GM18861 (cell line): Measurements from ENCODE around the gene PODNL1.
"Not testable (repeated sequence)": the region's sequence is repeated elsewhere in the genome, so short reads cannot be mapped to it uniquely, and the experiment has no call there.

Experiments
- ATAC-seq: cut with Tn5 transposase; IDR thresholded peaks from one replicate; pipeline ENCODE4 v1.9.1; 2021; ENCODE audit not compliant: unreplicated experiment

PODNL1 gene

DNA sequence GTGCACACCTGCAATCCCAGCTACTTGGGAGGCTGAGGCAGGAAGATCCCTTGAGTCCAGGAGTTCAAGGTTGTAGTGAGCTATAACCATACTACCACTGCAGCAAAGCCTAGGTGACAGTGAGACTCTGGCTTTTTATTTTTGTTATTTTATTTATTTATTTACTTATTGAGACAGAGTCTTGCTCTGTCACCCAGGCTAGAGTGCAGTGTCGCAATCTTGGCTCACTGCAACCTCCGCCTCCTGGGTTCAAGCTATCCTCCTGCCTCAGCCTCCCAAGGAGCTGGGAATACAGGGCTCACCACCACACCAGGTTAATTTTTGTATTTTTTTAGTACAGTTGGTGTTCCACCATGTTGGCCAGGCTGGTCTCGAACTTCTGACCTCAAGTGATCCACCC, 35.3 kb upstream of the PODNL1 start:
- not testable (repeated sequence) for ATAC-seq

GRCh38 chr19:13972368-13973155, 34.3 kb upstream of the PODNL1 start:
- no peak for ATAC-seq

DNA sequence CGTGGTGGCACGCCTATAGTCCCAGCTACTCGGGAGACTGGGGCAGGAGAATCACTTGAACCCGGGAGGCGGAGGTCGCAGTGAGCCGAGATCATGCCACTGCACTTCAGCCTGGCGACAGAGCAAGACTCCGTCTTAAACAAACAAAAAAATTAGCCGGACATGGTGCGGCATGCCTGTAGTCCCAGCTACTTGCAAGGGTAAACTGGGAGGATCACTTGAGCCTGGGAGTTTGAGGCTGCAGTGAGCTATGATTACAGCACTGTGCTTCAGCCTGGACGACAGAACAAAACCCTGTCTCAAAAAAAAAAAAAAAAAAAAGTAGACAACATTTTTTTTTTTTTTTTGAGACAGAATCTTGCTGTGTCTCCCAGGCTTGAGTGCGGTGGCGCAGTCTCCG, 33.7 kb upstream of the PODNL1 start:
- ATAC-seq, result not testable (repeated sequence)

DNA sequence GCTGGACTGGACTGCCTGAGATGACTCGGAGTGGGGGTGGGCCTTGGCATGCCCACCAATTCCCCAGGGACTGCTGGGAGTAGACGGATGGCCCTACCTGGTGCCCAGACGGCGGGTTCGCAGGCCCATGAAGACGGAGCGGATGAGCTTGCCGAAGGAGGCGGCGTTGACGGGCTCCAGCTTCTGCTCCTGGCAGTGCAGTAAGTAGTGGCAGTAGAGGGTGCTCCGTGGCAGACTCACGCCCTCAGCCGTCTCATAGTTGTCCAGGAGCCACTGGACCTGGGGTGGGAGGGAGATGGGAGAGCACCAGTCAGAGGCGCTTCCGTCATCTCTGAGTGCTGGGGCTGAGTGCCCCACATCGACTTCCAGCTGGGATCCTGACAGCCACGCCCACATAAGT, 31.7 kb upstream of the PODNL1 start:
- no peak for ATAC-seq

GRCh38 chr19:13968999-13969398, 30.8 kb upstream of the PODNL1 start:
- ATAC-seq, result no peak

GRCh38 chr19:13968383-13968935, 30.2 kb upstream of the PODNL1 start:
- ATAC-seq, result no peak

DNA sequence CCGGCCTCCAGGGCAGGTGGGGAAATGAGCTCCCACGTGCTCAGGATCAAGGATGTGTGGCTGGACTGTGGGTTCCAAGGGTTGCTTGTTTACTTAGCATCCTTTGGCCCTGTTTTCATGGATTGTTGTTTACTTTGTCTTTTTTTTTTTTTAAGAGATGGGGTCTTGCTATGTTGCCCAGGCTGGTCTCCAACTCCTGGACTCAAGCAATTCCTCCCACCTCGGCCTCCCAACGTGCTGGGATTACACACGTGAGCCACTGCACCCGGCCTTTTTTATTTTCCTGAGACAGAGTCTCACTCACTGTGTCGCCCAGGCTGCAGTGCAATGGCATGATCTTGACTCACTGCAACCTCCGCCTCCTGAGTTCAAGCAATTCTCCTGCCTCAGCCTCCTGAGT, 29.0 kb upstream of the PODNL1 start:
- ATAC-seq, result not testable (repeated sequence)

DNA sequence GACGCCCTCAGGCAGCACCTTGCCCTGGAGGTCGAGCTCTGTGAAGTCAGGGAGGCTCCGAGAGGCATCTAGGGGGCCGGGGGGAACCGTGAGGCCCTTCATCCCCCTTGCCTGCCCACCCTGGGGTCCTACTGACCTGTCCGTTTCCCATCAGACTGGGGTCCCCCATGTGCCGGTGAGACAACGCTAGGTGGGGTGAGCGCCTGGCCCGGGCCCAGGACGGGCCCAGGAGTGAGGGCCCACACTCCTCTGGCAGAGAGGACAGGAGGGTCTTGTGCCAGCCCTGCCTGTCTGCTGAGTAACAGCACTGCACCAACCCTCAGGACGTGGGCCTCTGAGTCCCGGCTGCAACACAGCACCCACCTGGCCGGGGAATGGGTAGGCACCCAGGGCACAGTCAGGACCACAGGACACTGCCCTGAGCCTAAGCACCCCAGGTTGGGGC, 28.5 kb upstream of the PODNL1 start:
- ATAC-seq, result no peak

DNA sequence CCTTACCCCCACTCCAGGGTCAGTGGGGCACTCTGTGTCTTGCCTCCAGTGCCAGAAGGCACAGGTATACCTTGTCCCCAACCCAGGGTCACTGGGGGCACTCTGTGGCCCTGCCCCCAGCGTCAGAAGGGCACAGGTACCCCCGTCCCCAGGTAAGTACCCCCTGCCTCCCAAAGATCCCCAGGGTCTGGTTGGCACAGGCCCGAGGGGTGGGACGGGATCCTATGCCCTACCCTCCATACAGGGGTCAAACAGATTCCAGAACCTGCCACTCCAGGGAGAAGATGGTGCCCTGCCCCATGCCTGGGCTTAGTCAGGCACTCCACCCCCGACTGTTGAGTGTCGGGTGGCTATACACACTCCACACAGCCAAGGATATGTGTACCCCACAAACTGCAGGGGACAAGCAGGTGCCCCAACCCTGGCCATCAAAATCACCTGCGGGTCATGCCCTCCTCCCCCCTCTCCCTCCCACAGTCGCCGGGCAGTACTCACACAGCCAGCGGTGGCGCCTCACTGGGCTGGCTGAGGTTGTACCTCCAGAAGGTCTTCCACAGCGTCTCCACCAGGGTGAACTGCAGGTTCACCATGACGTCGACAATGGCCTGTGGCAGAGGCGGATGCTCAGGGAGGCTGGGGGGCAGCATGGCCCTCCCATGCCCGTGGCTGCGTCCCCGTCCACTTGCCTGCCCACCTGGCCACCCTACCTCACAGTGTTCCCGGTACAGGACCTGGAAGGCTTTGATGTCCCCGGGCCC, 27.9 kb upstream of the PODNL1 start:
- no peak for ATAC-seq

DNA sequence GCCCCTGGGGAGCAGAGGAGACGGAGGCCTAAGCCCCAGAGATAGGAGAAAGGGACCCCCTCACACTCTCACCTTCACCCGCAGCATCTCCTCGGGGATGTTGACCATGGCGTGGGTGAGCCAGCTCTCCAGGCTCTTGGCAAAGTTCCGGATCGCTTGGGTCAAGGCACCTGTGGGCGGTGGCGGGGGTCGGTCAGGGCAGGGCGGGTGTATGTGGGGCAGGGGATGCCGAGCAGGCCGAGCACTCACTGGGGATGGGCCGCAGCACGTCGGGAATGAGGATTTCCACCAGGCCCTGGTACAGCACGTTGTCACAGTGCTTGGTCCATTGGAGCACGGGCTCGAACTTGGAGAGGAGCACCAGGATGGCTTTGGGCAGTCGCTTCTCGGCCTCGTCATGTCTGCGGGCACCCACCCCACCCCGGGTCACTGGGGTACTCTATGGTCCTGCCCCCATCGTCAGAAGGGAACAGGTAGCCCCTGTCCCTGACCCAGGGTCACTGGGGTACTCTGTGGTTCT, 27.2 kb upstream of the PODNL1 start:
- no peak for ATAC-seq

GRCh38 chr19:13964776-13965175, 26.6 kb upstream of the PODNL1 start:
- no peak for ATAC-seq

GRCh38 chr19:13963603-13964105, 25.4 kb upstream of the PODNL1 start:
- ATAC-seq, result no peak

DNA sequence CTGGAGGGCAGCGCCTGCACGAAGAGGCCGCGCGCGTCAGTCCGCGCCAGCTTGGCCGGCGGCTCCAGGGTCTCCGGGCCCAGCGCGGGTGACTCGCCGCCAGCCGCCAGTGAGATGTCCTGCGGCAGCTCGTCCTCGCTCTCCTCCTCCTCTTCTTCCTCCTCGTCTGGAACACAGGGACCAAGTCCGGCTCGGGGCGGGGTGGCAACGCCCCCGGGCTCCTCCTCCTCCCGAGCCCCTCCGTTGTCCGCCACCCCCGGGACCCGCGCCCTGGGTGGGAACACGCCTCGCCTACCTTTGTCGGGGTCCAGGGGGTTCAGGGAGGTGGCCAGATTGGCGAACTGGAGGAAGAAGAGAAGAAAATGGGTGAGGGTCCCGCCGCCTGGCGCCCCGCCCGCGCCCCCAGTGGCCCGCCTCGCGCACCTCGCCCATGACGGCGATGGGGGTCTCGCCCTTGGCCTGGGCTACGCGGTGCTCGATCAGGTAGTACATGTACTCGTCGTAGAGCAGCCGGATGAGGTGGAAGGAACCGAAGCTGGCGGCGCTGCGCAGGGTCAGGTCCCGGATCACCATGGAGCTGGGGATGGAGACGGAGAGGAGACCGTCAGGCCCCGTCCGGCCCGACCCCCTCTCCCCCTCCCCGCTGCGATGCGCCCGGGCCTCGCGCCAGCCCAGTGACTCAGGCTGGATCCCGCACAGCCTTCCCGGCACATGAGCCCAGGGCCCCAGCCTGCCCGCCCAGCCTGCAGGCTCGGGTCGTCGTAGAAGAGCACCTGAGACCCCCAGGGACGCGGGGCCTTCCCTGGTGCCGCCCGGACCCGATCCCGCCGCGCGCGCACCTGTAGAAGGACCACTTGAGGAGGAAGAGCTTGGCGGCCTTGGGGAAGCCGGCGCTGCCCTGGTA, 24.7 kb upstream of the PODNL1 start:
- ATAC-seq, result no peak

GRCh38 chr19:13961826-13962698, 23.8 kb upstream of the PODNL1 start:
- no peak for ATAC-seq

GRCh38 chr19:13960863-13961784, 22.9 kb upstream of the PODNL1 start:
- ATAC-seq, result no peak

DNA sequence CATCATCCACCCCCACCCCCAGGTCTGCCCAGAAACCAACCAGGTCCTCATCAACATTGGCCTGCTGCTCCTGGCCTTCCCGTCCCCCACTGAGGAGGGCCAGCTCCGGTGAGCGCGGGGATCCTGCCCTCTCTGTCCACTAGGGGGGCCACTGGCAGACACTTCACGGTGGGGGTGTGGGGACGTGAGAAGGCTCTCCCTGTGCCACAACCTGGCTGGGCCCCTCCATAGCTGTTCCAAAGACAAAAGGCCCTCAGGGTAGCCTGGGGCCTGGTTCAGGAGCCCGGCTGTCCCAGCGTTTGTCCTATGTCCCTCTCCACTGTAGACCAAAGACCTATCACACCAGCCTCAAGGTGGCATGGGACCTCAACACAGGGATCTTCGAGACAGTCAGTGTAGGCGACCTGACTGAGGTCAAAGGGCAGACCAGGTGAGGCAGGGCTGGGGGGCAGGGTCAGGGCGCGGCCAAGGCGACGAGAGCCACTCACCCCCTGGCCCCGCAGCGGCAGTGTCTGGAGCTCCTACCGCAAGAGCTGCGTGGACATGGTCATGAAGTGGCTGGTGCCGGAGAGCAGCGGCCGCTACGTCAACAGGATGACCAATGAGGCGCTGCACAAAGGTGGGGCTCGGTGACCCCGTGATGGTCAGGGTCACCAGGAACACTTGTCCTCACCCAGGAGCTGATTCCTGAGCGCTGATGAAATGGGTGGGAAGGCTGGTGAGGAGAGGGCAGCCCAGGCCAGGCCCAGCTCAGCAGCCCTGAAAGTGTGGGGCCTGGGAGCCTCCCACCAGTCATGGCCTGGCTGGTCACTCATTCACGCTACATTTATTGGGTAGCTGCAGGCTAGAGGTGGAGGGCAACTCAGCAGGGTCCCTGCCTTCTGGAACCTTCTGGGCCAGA, 22.0 kb upstream of the PODNL1 start:
- no peak for ATAC-seq

DNA sequence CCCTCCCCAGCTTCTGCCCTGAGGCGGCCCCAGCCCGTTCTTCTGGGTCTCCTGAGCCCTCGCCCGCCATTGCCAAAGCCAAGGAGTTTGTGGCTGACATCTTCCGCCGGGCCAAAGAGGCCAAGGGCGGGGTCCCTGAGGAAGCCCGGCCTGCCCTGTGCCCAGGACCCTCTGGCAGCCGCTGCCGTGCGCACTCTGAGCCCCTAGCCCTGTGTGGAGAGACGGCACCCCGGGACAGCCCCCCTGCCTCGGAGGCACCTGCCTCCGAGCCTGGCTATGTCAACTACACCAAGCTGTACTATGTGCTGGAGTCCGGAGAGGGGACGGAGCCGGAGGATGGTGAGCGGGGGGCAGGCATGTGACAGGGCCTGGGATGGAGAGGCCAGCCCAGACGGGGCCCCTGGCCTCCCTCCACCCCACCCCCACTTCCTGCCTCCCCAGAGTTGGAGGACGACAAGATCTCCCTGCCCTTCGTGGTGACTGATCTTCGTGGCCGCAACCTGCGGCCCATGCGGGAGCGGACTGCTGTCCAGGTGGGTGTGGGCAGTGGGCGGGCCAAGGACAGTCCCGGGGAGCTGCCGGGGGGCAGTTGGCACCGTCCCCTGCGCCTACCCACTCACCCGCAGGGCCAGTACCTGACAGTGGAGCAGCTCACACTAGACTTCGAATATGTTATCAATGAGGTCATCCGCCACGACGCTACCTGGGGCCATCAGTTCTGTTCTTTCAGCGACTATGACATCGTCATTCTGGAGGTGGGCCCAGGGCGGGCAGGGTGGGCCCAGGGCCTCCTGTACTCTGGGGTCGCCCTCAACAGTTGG, 21.1 kb upstream of the PODNL1 start:
- ATAC-seq, result no peak
